CD8-positive, alpha-beta memory T cell (primary cell): ENCODE measurements around the gene SMAD7. TPM values are rescaled to one million over a fixed set of nuclear protein-coding genes. Genes with fewer than 3 reads are reported as not detected.

Source experiments
- CTCF ChIA-PET: fragments of 350-600 bp; sonication (Branson Sonifier 250); formaldehyde crosslinking; loops from one replicate; lab custom pipeline; 2021; ENCODE audit warnings: antibody characterized with exemption; lab: Charles Lee
- POLR2A ChIA-PET: fragments of 350-600 bp; sonication (Branson Sonifier 250); formaldehyde crosslinking; loops from one replicate; lab custom pipeline; 2021; ENCODE audit warnings: antibody characterized with exemption; lab: Charles Lee
- DNase-seq, 5 donors: peaks; one replicate each; pipeline versions ENCODE4 v3.0.0 to v3.0.0-alpha.2; 2020 to 2022; ENCODE audit warnings: mixed read lengths in 1 of 5
- H3K27ac ChIP-seq: one replicate; pipeline ENCODE4 v1.7.0; 2013; ENCODE audit warnings: low read depth, mild to moderate bottlenecking, low read length, moderate library complexity
- H3K27me3 ChIP-seq: 2 replicates; pipeline ENCODE4 v1.7.0; 2013; ENCODE audit warnings: low read length, mild to moderate bottlenecking; ENCODE audit not compliant: insufficient read depth, poor library complexity, severe bottlenecking
- H3K36me3 ChIP-seq: 2 replicates; pipeline ENCODE4 v1.7.0; 2013; ENCODE audit warnings: mild to moderate bottlenecking, low read length, moderate library complexity; ENCODE audit not compliant: insufficient read depth
- H3K4me1 ChIP-seq: 2 replicates; pipeline ENCODE4 v1.7.0; 2013; ENCODE audit warnings: mild to moderate bottlenecking, low read length, moderate library complexity; ENCODE audit not compliant: insufficient read depth
- H3K4me3 ChIP-seq: 2 replicates; pipeline ENCODE4 v1.7.0; 2013; ENCODE audit warnings: mild to moderate bottlenecking, low read length
- H3K9me3 ChIP-seq: 2 replicates; pipeline ENCODE4 v1.7.0; 2013; ENCODE audit warnings: mild to moderate bottlenecking, low read length
- H3K27ac Mint-ChIP-seq, 8 donors: one replicate each; pipeline ENCODE4 v1.8.0; 2020 to 2021; ENCODE audit warnings: mixed read lengths in 8 of 8, mild to moderate bottlenecking in 6 of 8, inconsistent platforms in 3 of 8, moderate library complexity in 3 of 8
- H3K27me3 Mint-ChIP-seq, 2 donors: one replicate each; pipeline ENCODE4 v1.8.0; 2020 to 2021; ENCODE audit warnings: mixed read lengths in 2 of 2, mild to moderate bottlenecking in 1 of 2, moderate library complexity in 1 of 2
- H3K36me3 Mint-ChIP-seq, 3 donors: one replicate each; pipeline ENCODE4 v1.8.0; 2020 to 2021; ENCODE audit warnings: mixed read lengths in 3 of 3, inconsistent platforms in 1 of 3, mild to moderate bottlenecking in 1 of 3
- H3K4me1 Mint-ChIP-seq, 3 donors: one replicate each; pipeline ENCODE4 v1.8.0; 2020 to 2021; ENCODE audit warnings: mixed read lengths in 3 of 3, inconsistent platforms in 1 of 3, mild to moderate bottlenecking in 1 of 3
- H3K4me3 Mint-ChIP-seq, 7 donors: one replicate each; pipeline ENCODE4 v1.8.0; 2020 to 2021; ENCODE audit warnings: mixed read lengths in 7 of 7, mild to moderate bottlenecking in 6 of 7, moderate library complexity in 4 of 7, inconsistent platforms in 2 of 7
- H3K9me3 Mint-ChIP-seq, 5 donors: one replicate each; pipeline ENCODE4 v1.8.0; 2020 to 2022; ENCODE audit warnings: mixed read lengths in 5 of 5, mild to moderate bottlenecking in 3 of 5, moderate library complexity in 2 of 5, inconsistent platforms in 1 of 5
- polyA plus RNA-seq: library from polyadenylated mRNA; unstranded; fragments of 300-500 nt; fragmentation: Illumina TruSeq; gene quantifications from one replicate; pipeline ENCODE4 v1.2.3, GENCODE V29; 2021
- total RNA-seq, 2 experiments: library from RNA; stranded (reverse); gene quantifications; one replicate each; pipeline ENCODE4 v1.2.3, GENCODE V29; 2021

Gene SMAD7
- total and polyA plus RNA-seq, 3 experiments from 2014 or later, result 7.0 to 23.3 (median 23.3) TPM

DNA sequence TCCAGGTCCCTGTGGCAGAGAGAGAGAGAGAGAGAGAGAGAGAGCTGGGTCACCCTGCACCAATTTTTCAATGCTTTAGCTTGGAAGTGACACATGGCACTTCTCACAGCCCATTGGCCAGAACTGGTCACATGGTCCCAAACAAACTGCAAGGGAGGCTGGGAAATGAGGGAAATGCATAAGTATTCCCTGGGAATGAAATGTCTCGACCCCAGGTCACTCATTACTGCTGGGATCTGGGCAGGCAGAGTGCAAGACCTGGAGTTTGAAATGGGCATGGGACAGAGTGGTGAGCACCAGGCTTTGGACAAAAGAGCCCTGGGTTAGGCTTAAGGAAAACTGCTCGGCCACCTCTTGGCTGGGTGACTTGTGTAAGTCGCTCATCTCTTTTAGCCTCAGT, 37.0 kb downstream of the SMAD7 start:
- Histone ChIP-seq H3K4me1 (peaks cover 21% of the 10 kb centered on the region), H3K36me3 (no peaks in the 10 kb centered on the region), H3K9me3 (no peaks in the 10 kb centered on the region), H3K27me3 (no peaks in the 10 kb centered on the region), H3K27ac (no peak overlapping the region), H3K4me3 (no peak overlapping the region)
- CTCF ChIA-PET, result interaction anchor here (0.8 to 5.3 kb wide), 16 partner anchors 8 to 192 kb away, joined by 3 to 57 read pairs (median 4); no protein-coding TSS in a partner anchor
- peak in 1 of 5 donors; percentile 17 for DNase-seq
- no peak overlapping the region for H3K4me3 Mint-ChIP-seq
- peaks cover 24 to 43% (median 37%) of the 10 kb centered on the region in 3 donors for H3K4me1 Mint-ChIP-seq
- H3K27ac Mint-ChIP-seq, result peak overlapping the region in 1 of 8 donors; percentile 3
- POLR2A ChIA-PET, result interaction anchor here (0.5 kb wide), 1 partner anchor 1331 kb away, joined by 11 read pairs; no protein-coding TSS in a partner anchor
- H3K27me3 Mint-ChIP-seq, result no peaks in the 10 kb centered on the region
- no peaks in the 10 kb centered on the region for H3K9me3 Mint-ChIP-seq
- no peaks in the 10 kb centered on the region for H3K36me3 Mint-ChIP-seq

DNA sequence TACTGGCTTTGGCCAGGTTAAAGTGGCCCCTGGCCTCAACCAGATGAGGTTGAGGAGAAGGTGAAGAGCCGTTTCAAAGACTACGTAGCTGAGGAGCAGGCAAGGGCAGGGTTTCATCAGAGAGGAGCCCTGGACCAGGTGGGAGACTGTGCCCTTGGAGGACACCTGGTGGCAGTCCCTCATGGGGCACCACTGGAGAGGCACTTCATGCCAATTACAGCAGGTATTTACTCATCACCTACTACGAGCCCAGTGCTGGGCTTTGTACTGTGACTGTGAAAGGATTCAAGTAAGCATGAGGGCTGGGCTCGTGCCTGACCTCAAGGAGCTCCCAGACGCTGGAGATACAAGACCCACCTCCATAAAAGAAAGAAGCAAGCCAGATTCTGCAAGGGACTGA, 37.6 kb downstream of the SMAD7 start:
- Histone ChIP-seq H3K9me3 (no peaks in the 10 kb centered on the region), H3K4me3 (no peak overlapping the region), H3K36me3 (no peaks in the 10 kb centered on the region), H3K27me3 (no peaks in the 10 kb centered on the region), H3K27ac (no peak overlapping the region), H3K4me1 (peaks cover 21% of the 10 kb centered on the region)
- POLR2A ChIA-PET, result interaction anchor here (0.5 kb wide), 1 partner anchor 1331 kb away, joined by 11 read pairs; no protein-coding TSS in a partner anchor
- H3K4me1 Mint-ChIP-seq, result peaks cover 27 to 45% (median 40%) of the 10 kb centered on the region in 3 donors
- H3K27me3 Mint-ChIP-seq, result no peaks in the 10 kb centered on the region
- DNase-seq, result peak; percentile 20 to 78 (median 51)
- H3K27ac Mint-ChIP-seq, result peak overlapping the region in 5 of 8 donors; percentile 9 to 83 (median 62)
- H3K36me3 Mint-ChIP-seq, result no peaks in the 10 kb centered on the region
- CTCF ChIA-PET, result interaction anchor here (0.8 to 5.3 kb wide), 19 partner anchors 8 to 191 kb away, joined by 3 to 57 read pairs (median 4); no protein-coding TSS in a partner anchor
- H3K4me3 Mint-ChIP-seq, result peak overlapping the region in 1 of 7 donors; percentile 10
- no peaks in the 10 kb centered on the region for H3K9me3 Mint-ChIP-seq

DNA sequence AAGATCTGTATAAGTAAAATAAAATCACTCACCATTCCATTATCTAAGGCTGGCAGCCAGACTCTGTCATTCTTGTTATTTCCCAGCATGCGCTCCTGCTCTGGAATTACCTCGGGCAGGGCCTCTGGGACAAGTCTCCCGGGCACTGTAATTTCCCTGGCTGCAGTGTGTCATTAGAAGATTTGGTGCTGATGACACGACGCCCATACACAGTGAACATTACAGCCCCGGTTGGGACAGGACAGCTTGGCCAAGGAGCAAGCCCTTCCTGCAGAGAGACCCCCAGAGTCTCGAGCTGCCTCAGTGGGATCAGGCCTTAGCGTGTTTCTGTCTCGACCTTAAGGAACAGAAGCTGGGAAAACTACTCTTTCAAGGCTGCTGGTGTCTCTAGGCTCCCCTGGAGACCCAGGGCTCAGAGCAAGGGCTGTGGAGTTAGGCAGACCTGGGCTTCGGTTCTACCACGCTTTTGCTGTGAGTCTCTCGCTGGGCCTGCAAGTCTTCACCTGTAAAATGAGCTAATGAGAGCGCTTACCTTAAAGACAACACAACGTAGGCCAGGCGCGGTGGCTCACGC, 39.7 kb downstream of the SMAD7 start:
- Histone ChIP-seq H3K4me3 (no peak overlapping the region), H3K36me3 (no peaks in the 10 kb centered on the region), H3K27me3 (no peaks in the 10 kb centered on the region), H3K9me3 (no peaks in the 10 kb centered on the region), H3K27ac (no peak overlapping the region), H3K4me1 (peaks cover 21% of the 10 kb centered on the region)
- H3K9me3 Mint-ChIP-seq, result no peaks in the 10 kb centered on the region
- no peaks in the 10 kb centered on the region for H3K27me3 Mint-ChIP-seq
- H3K4me1 Mint-ChIP-seq, result peaks cover 27 to 40% (median 37%) of the 10 kb centered on the region in 3 donors
- H3K36me3 Mint-ChIP-seq, result no peaks in the 10 kb centered on the region
- H3K27ac Mint-ChIP-seq, result no peak overlapping the region
- no peak overlapping the region for H3K4me3 Mint-ChIP-seq
- ChIA-PET CTCF (interaction anchor here (1.0 to 5.3 kb wide), 4 partner anchors 13 to 134 kb away, joined by 3 to 57 read pairs (median 6); no protein-coding TSS in a partner anchor), POLR2A (interaction anchor here (0.7 kb wide), 1 partner anchor 11 kb away, joined by 4 read pairs; no protein-coding TSS in a partner anchor)
- peak in 1 of 5 donors; percentile 33 for DNase-seq

DNA sequence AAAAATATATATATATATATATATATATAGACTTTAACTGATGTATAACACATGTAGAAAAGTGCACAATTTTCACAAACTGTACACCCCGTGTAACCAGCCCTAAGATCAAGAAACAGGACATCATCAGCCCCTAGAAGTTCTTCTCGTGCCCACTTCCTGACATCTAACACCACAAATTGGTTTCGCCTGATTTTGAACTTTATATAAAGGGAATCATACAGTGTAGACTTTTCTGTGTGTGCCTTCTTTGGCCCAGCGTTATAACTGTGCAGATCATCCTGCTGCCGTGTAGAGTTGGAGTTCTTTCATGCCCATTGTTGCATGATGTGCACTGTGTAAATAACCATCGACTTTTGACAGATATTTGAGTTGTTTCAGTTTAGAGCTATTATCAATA, 41.0 kb downstream of the SMAD7 start:
- Mint-ChIP-seq H3K4me3 (peak overlapping the region in 5 of 7 donors; percentile 10 to 71 (median 55)), H3K4me1 (peaks cover 27 to 36% (median 36%) of the 10 kb centered on the region in 3 donors), H3K27me3 (no peaks in the 10 kb centered on the region), H3K9me3 (peaks cover 0 to 4% (median 0%) of the 10 kb centered on the region in 5 donors), H3K36me3 (no peaks in the 10 kb centered on the region), H3K27ac (peak overlapping the region in 5 of 8 donors; percentile 25 to 85 (median 51))
- no peaks in the 10 kb centered on the region for H3K27me3 ChIP-seq
- POLR2A ChIA-PET, result no interaction called here
- H3K4me1 ChIP-seq, result peaks cover 21% of the 10 kb centered on the region
- DNase-seq, result peak in 3 of 5 donors; percentile 39 to 54 (median 42)
- CTCF ChIA-PET, result interaction anchor here (0.8 to 1.6 kb wide), 5 partner anchors 15 to 133 kb away, joined by 3 to 4 read pairs (median 3); no protein-coding TSS in a partner anchor
- no peak overlapping the region for H3K27ac ChIP-seq
- no peaks in the 10 kb centered on the region for H3K9me3 ChIP-seq
- H3K36me3 ChIP-seq, result no peaks in the 10 kb centered on the region
- H3K4me3 ChIP-seq, result no peak overlapping the region

DNA sequence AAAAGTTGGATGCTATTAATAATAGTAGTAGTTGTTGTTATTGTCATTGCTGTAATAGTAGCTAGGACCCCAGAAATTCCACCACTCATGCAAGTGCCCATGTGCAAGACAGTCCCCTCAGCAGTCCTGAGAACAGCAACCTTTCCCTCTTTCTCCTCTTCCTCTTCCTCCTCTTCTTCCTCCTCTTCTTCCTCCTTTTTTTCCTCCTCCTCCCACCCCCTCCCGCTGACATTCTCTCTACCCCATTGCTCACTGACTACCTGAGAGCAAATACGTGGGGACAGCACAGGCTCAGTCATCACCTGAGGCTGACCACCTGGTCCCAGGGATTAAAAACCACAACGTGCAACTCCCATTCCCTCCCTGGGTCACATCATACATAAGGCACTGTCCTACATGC, 41.8 kb downstream of the SMAD7 start:
- H3K9me3 Mint-ChIP-seq, result peaks cover 0 to 11% (median 3%) of the 10 kb centered on the region in 5 donors
- H3K27me3 Mint-ChIP-seq, result no peaks in the 10 kb centered on the region
- POLR2A ChIA-PET, result no interaction called here
- H3K4me1 ChIP-seq, result peaks cover 21% of the 10 kb centered on the region
- H3K36me3 Mint-ChIP-seq, result peaks cover 0 to 7% (median 0%) of the 10 kb centered on the region in 3 donors
- H3K4me1 Mint-ChIP-seq, result peaks cover 24 to 36% (median 33%) of the 10 kb centered on the region in 3 donors
- H3K4me3 Mint-ChIP-seq, result no peak overlapping the region
- no peak overlapping the region for H3K4me3 ChIP-seq
- H3K27ac ChIP-seq, result no peak overlapping the region
- H3K27ac Mint-ChIP-seq, result no peak overlapping the region
- DNase-seq, result peak in 1 of 5 donors; percentile 8
- H3K36me3 ChIP-seq, result no peaks in the 10 kb centered on the region
- H3K9me3 ChIP-seq, result no peaks in the 10 kb centered on the region
- CTCF ChIA-PET, result interaction anchor here (1.4 to 1.6 kb wide), 4 partner anchors 16 to 133 kb away, joined by 3 to 4 read pairs (median 3); no protein-coding TSS in a partner anchor
- H3K27me3 ChIP-seq, result no peaks in the 10 kb centered on the region

DNA sequence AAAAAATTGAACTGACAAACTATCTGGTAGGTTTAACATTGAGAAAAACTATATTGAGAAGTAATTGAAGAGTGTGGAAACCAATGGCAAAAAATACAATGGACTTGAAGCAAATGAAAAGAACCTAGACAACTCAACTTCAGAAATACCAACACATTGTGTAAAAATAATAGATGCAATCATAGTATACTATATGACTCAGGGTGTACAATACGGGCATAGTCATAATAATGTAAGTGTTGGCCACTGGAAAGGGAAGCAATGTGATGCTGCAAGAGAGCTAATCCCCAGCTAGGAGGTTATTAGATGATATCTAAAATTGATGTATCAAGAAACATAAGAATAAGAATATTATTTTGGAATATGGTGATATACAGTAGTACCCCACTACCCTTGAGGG, 45.3 kb downstream of the SMAD7 start:
- POLR2A ChIA-PET, result no interaction called here
- Mint-ChIP-seq H3K36me3 (peaks cover 0 to 8% (median 0%) of the 10 kb centered on the region in 3 donors), H3K4me1 (peaks cover 16 to 21% (median 19%) of the 10 kb centered on the region in 3 donors), H3K4me3 (no peak overlapping the region), H3K27ac (no peak overlapping the region), H3K9me3 (peaks cover 0 to 11% (median 3%) of the 10 kb centered on the region in 5 donors), H3K27me3 (peaks cover 0 to 4% of the 10 kb centered on the region in 2 donors)
- Histone ChIP-seq H3K27me3 (no peaks in the 10 kb centered on the region), H3K4me3 (no peak overlapping the region), H3K9me3 (no peaks in the 10 kb centered on the region), H3K4me1 (peaks cover 11% of the 10 kb centered on the region), H3K36me3 (no peaks in the 10 kb centered on the region), H3K27ac (no peak overlapping the region)
- CTCF ChIA-PET, result interaction anchor here (1.0 to 2.2 kb wide), 2 partner anchors 8 to 18 kb away, joined by 3 to 7 read pairs; no protein-coding TSS in a partner anchor
- no peak for DNase-seq

DNA sequence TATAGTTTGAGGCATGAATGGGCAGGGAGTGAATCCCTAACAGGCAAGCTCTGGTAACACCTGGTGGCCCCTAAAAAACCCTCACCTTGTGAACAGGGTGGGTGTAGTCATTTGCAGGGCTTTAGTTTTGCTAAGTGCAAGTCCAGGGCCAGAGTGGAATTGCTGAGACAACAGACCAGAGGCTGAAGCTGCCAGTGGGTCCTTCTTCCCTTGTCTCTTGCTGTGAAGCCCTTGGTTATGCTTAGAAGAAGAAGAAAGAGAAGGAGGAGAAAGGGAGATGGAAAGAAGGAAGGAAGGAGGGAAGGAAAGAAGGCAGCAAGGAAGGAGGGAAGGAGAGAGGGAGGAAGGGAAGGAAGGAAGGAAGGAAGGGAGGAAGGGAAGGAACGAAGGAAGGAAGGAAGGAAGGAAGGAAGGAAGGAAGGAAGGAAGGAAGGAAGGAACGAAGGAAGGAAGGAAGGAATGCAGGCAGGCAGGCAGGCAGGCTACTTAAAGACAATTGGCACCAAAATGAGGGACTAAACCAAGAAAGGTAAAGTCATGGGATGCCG, 45.8 kb downstream of the SMAD7 start:
- Histone ChIP-seq H3K9me3 (no peaks in the 10 kb centered on the region), H3K36me3 (no peaks in the 10 kb centered on the region), H3K4me1 (peaks cover 5% of the 10 kb centered on the region), H3K4me3 (no peak overlapping the region), H3K27me3 (no peaks in the 10 kb centered on the region), H3K27ac (no peak overlapping the region)
- Mint-ChIP-seq H3K36me3 (peaks cover 0 to 8% (median 0%) of the 10 kb centered on the region in 3 donors), H3K27me3 (peaks cover 0 to 4% of the 10 kb centered on the region in 2 donors), H3K4me1 (peaks cover 16 to 21% (median 19%) of the 10 kb centered on the region in 3 donors), H3K4me3 (no peak overlapping the region), H3K9me3 (peaks cover 0 to 11% (median 3%) of the 10 kb centered on the region in 5 donors), H3K27ac (no peak overlapping the region)
- no peak for DNase-seq
- CTCF ChIA-PET, result interaction anchor here (1.0 to 2.2 kb wide), 3 partner anchors 9 to 127 kb away, joined by 3 to 7 read pairs (median 3); no protein-coding TSS in a partner anchor
- POLR2A ChIA-PET, result no interaction called here
